GM12878 (cell line): ENCODE results near the gene ZNFX1. TPM values are rescaled to one million over a fixed set of nuclear protein-coding genes. Genes with fewer than 3 reads are reported as not detected.
A peak's percentile ranks its signal among the peaks of the same experiment; 100 is the strongest.

Experiments
- ASH2L ChIP-seq: fragments of 300-600, 200-600 bp; sonication (generic); IDR thresholded peaks from 2 replicates; pipeline ENCODE4 v1.6.1; 2017; ENCODE audit warnings: low read depth, mild to moderate bottlenecking, borderline replicate concordance
- CBFB ChIP-seq: IDR thresholded peaks from 2 replicates; pipeline ENCODE4 v1.6.1; 2016; ENCODE audit warnings: antibody characterized with exemption, low read depth
- E2F8 ChIP-seq: fragments of 450-650 bp; IDR thresholded peaks from 2 replicates; pipeline ENCODE4 v1.6.1; 2018; ENCODE audit warnings: mild to moderate bottlenecking, low read depth, moderate library complexity; ENCODE audit not compliant: partially characterized antibody
- HCFC1 ChIP-seq: fragments of 150-350 bp; IDR thresholded peaks from 2 replicates; pipeline ENCODE4 v1.6.1; 2014; ENCODE audit warnings: low read length
- HDGF ChIP-seq: fragments of 450-650 bp; IDR thresholded peaks from 2 replicates; pipeline ENCODE4 v1.6.1; 2016; ENCODE audit warnings: antibody characterized with exemption
- IKZF1 ChIP-seq: fragments of 450-650 bp; conservative IDR thresholded peaks from 2 replicates; pipeline ENCODE4 v1.6.1; 2017; ENCODE audit warnings: antibody characterized with exemption, mild to moderate bottlenecking
- MEF2B ChIP-seq: fragments of 450-650 bp; IDR thresholded peaks from 2 replicates; pipeline ENCODE4 v1.6.1; 2018; ENCODE audit warnings: mild to moderate bottlenecking, moderate library complexity; ENCODE audit not compliant: partially characterized antibody, poor library complexity, severe bottlenecking
- MTA2 ChIP-seq: fragments of 450-650 bp; IDR thresholded peaks from 2 replicates; pipeline ENCODE4 v1.6.1; 2016; ENCODE audit warnings: low read depth, mild to moderate bottlenecking, moderate library complexity
- NBN ChIP-seq: fragments of 450-650 bp; IDR thresholded peaks from 2 replicates; pipeline ENCODE4 v1.6.1; 2016
- NR2C1 ChIP-seq: fragments of 450-650 bp; IDR thresholded peaks from 2 replicates; pipeline ENCODE4 v1.6.1; 2017; ENCODE audit warnings: antibody characterized with exemption, mild to moderate bottlenecking, moderate library complexity
- NRF1 ChIP-seq: conservative IDR thresholded peaks from 2 replicates; pipeline ENCODE4 v1.6.1; 2011; ENCODE audit warnings: mild to moderate bottlenecking, low read depth, low read length, improper control_type of control experiment
- PAX5 ChIP-seq: IDR thresholded peaks from 2 replicates; pipeline ENCODE4 v1.6.1; 2011; ENCODE audit warnings: low read depth, low read length, borderline replicate concordance
- ZNF24 ChIP-seq: fragments of 450-650 bp; IDR thresholded peaks from 2 replicates; pipeline ENCODE4 v1.6.1; 2017; ENCODE audit warnings: antibody characterized with exemption, mild to moderate bottlenecking
- polyA plus RNA-seq, 11 experiments: library from polyadenylated mRNA; depleted of rRNA in 4 of 11; unstranded in 6 of 11; stranded (reverse) in 5 of 11; fragments of >200 nt; fragmentation: Nextera tagmentation in 4 of 11; fragmentation: Illumina TruSeq in 1 of 11; extraction: Ambion mirVana in 4 of 11; extraction: Trizol in 1 of 11; gene quantifications; 1 replicate in 1 of 11; 2 replicates in 10 of 11; pipeline versions ENCODE4 v1.2.1 to v1.2.3, GENCODE V29; 2011 to 2016; ENCODE audit warnings: inconsistent platforms in 2 of 11, missing spikeins in 2 of 11, low read depth in 1 of 11
- total RNA-seq, 4 experiments: library from RNA; depleted of rRNA in 3 of 4; stranded (reverse); fragments of >200 nt in 3 of 4; fragmentation: Illumina TruSeq in 1 of 4; extraction: Trizol in 1 of 4; gene quantifications; 2 replicates each; pipeline versions ENCODE4 v1.2.1 to v1.2.3, GENCODE V29; 2013 to 2021

ZNFX1 gene
- total and polyA plus RNA-seq, 10 of the 15 experiments (the other 5 are each of a cell fraction or from before 2014, with no cell fraction given) = 7.4 to 31.5 (median 25.6) TPM

- TF ChIP-seq ZNF24 = peak; percentile 75
- TF ChIP-seq E2F8 = peak; percentile 77
- TF ChIP-seq IKZF1 = peak; percentile 95
- peak; percentile 73; the same call in 1 of the 2 replicates for TF ChIP-seq ASH2L
- peak; percentile 69 for TF ChIP-seq NRF1
- peak; percentile 97 for TF ChIP-seq NBN
- TF ChIP-seq HCFC1 = peak; percentile 95
- TF ChIP-seq NR2C1 = peak; percentile 36; the same call in 1 of the 2 replicates
- peak; percentile 71; the same call in 1 of the 2 replicates for TF ChIP-seq PAX5
- peak; percentile 24; the same call in 1 of the 2 replicates for TF ChIP-seq MTA2
- TF ChIP-seq HDGF = peak; percentile 75
- no peak for TF ChIP-seq MEF2B
- TF ChIP-seq CBFB = peak; percentile 99
Measured at GRCh38 chr20:49278036-49278817, at the start of gene ZNFX1 (continued).
